Measurements from ENCODE around the gene ZNF2.

GRCh38 chr2:95208106-95208505 is 42.5 kb downstream of the ZNF2 start:
- TF ChIP-seq RAD21 (conservative IDR thresholded peaks at IDR 0.05) (no peak), SMC3 (conservative IDR thresholded peaks at IDR 0.05; ENCODE audit: poor library complexity) (no peak), CTCF (IDR thresholded peaks at IDR 0.05; ENCODE audit: poor library complexity, severe bottlenecking) (no peak), POLR2AphosphoS5 (IDR thresholded peaks at IDR 0.05) (no peak), EZH2 (IDR thresholded peaks at IDR 0.05; ENCODE audit: borderline replicate concordance, insufficient read depth, low read length, poor library complexity, severe bottlenecking) (no peak), TAF1 (IDR thresholded peaks at IDR 0.05; ENCODE audit: low read depth) (no peak), REST (IDR thresholded peaks at IDR 0.05; ENCODE audit: borderline replicate concordance) (no peak), EP300 (conservative IDR thresholded peaks at IDR 0.05; ENCODE audit: poor library complexity, severe bottlenecking) (no peak), MXI1 (conservative IDR thresholded peaks at IDR 0.05; ENCODE audit: poor library complexity, severe bottlenecking) (no peak)
